OCI-LY7 (cell line): ENCODE measurements around the gene RNF125. TPM values are rescaled to one million over a fixed set of nuclear protein-coding genes. Genes with fewer than 3 reads are reported as not detected.

Experiments used
- BruUV-seq: library from RNA; stranded (reverse); fragments of 400-500 nt; replicated peaks from 2 replicates; lab custom pipeline; 2021; lab: Mats Ljungman, UMichigan
- CTCF ChIA-PET: fragments of 300-600 bp; sonication (Branson Sonifier 250); formaldehyde crosslinking; loops from one replicate; lab custom pipeline; 2022; ENCODE audit warnings: antibody characterized with exemption; ENCODE audit not compliant: unreplicated experiment; lab: Charles Lee
- POLR2A ChIA-PET: fragments of 300-600 bp; sonication (Branson Sonifier 250); formaldehyde crosslinking; loops from one replicate; lab custom pipeline; 2022; ENCODE audit warnings: antibody characterized with exemption; lab: Charles Lee
- DNase-seq: peaks from one replicate; pipeline ENCODE4 v3.0.0-alpha.2; 2015; ENCODE audit warnings: low spot score
- H2AFZ ChIP-seq: fragments of 200-600 bp; sonication (generic), shearing (Covaris generic); 2 replicates; pipeline ENCODE4 v1.6.1; 2014; ENCODE audit warnings: mild to moderate bottlenecking, antibody characterized with exemption, low read length, moderate library complexity
- H3K27ac ChIP-seq: fragments of 200-600 bp; sonication (generic); 2 replicates; pipeline ENCODE4 v1.5.1; 2014; ENCODE audit warnings: mixed run types, low read depth, mild to moderate bottlenecking, moderate library complexity, low read length, inconsistent platforms; ENCODE audit not compliant: poor library complexity, severe bottlenecking
- H3K36me3 ChIP-seq: fragments of 200-600 bp; sonication (generic); 2 replicates; pipeline ENCODE4 v1.6.1; 2014; ENCODE audit warnings: mild to moderate bottlenecking, antibody characterized with exemption, low read length, moderate library complexity, mixed read lengths; ENCODE audit not compliant: insufficient read depth
- H3K4me1 ChIP-seq: fragments of 200-600 bp; sonication (generic); 2 replicates; pipeline ENCODE4 v1.5.1; 2014; ENCODE audit warnings: mild to moderate bottlenecking, low read length; ENCODE audit not compliant: insufficient read depth, poor library complexity, severe bottlenecking
- H3K4me2 ChIP-seq: fragments of 200-600 bp; sonication (generic); 2 replicates; pipeline ENCODE4 v1.6.1; 2014; ENCODE audit warnings: mild to moderate bottlenecking, low read length
- H3K4me3 ChIP-seq: fragments of 200-600 bp; sonication (generic); 2 replicates; pipeline ENCODE4 v1.5.1; 2014; ENCODE audit warnings: mild to moderate bottlenecking, low read depth, low read length; ENCODE audit not compliant: poor library complexity, severe bottlenecking
- H3K79me2 ChIP-seq: fragments of 200-600 bp; sonication (generic); 2 replicates; pipeline ENCODE4 v1.6.1; 2016; ENCODE audit warnings: low read depth, mild to moderate bottlenecking, low read length, moderate library complexity, mixed read lengths; ENCODE audit not compliant: insufficient read depth
- H3K9me2 ChIP-seq: fragments of 200-600 bp; sonication (generic); 2 replicates; pipeline ENCODE4 v1.6.1; 2016; ENCODE audit warnings: mild to moderate bottlenecking, low read length, mixed read lengths; ENCODE audit not compliant: insufficient read depth
- H3K9me3 ChIP-seq: fragments of 200-600 bp; sonication (generic); 2 replicates; pipeline ENCODE4 v1.6.1; 2014; ENCODE audit warnings: mild to moderate bottlenecking, mixed run types, low read length, mixed read lengths
- H4K20me1 ChIP-seq: fragments of 200-600 bp; sonication (generic); 2 replicates; pipeline ENCODE4 v1.6.1; 2014; ENCODE audit warnings: mild to moderate bottlenecking, antibody characterized with exemption, low read length, moderate library complexity, mixed read lengths; ENCODE audit not compliant: insufficient read depth
- EZH2phosphoT487 ChIP-seq: fragments of 200-600 bp; sonication (generic); IDR thresholded peaks from 2 replicates; pipeline ENCODE4 v1.6.1; 2018; ENCODE audit warnings: low read depth, borderline replicate concordance, mild to moderate bottlenecking, mixed run types, antibody characterized with exemption, low read length, moderate library complexity, mixed read lengths
- intact Hi-C: fragments of 100-400 bp; cut with micrococcal nuclease; formaldehyde crosslinking; loops from one replicate; pipeline ENCODE4 v1.10.0; 2022; ENCODE audit not compliant: unreplicated experiment
- total RNA-seq, 2 experiments: library from RNA; depleted of rRNA in 1 of 2; stranded (reverse); fragments of >200 nt in 1 of 2; shearing (Covaris generic) in 1 of 2; gene quantifications; 2 replicates each; pipeline ENCODE4 v1.2.3, GENCODE V29; 2014 to 2022
- TF ChIP-seq, protein P1 (sequence below): fragments of 200-600 bp; sonication (generic); conservative IDR thresholded peaks from 2 replicates; pipeline ENCODE4 v1.5.1; 2014; ENCODE audit warnings: mild to moderate bottlenecking, antibody characterized with exemption, low read length, moderate library complexity, mixed read lengths

Gene RNF125
- total RNA-seq, 2 experiments from 2014 or later: 1.2 to 3.2 TPM

DNA sequence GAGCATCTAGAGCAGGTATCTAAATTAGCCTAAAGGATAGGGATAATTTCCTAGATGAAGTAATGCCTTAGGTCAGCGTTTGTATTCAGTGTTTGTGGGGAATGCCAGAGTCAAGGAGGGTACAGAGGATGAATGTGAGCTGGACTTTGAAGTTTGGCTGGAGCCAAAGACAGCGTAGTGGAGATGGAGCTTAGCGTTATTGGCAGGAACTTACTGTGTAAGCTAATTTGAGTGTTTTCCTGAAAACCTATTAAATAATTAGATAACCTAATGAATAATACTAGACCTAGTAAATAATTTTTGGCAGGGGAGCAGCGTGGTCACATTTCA, 77.2 kb downstream of the RNF125 start:
- POLR2A ChIA-PET: no interaction called here
- Histone ChIP-seq H4K20me1 (peaks cover 9% of the 10 kb centered on the region; the same call in 1 of the 2 replicates), H3K27ac (no peak overlapping the region), H3K9me2 (no peaks in the 10 kb centered on the region), H3K79me2 (peaks cover 78% of the 10 kb centered on the region), H3K9me3 (no peaks in the 10 kb centered on the region), H3K4me2 (peak overlapping the region; percentile 78; the same call in 1 of the 2 replicates), H2AFZ (no peak overlapping the region), H3K4me1 (peaks cover 25% of the 10 kb centered on the region), H3K4me3 (no peak overlapping the region), H3K36me3 (peaks cover 44% of the 10 kb centered on the region)
- CTCF ChIA-PET: no interaction called here
- TF ChIP-seq, protein P1, sequence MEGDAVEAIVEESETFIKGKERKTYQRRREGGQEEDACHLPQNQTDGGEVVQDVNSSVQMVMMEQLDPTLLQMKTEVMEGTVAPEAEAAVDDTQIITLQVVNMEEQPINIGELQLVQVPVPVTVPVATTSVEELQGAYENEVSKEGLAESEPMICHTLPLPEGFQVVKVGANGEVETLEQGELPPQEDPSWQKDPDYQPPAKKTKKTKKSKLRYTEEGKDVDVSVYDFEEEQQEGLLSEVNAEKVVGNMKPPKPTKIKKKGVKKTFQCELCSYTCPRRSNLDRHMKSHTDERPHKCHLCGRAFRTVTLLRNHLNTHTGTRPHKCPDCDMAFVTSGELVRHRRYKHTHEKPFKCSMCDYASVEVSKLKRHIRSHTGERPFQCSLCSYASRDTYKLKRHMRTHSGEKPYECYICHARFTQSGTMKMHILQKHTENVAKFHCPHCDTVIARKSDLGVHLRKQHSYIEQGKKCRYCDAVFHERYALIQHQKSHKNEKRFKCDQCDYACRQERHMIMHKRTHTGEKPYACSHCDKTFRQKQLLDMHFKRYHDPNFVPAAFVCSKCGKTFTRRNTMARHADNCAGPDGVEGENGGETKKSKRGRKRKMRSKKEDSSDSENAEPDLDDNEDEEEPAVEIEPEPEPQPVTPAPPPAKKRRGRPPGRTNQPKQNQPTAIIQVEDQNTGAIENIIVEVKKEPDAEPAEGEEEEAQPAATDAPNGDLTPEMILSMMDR: no peak
- no peak for TF ChIP-seq EZH2phosphoT487
- DNase-seq: no peak
- intact Hi-C loops: no loop called here
- no TSS peak for BruUV-seq

- H2AFZ ChIP-seq: no peak overlapping the region
- peaks cover 22% of the 10 kb centered on the region for H3K4me1 ChIP-seq
- peaks cover 89% of the 10 kb centered on the region for H3K79me2 ChIP-seq
- no peak for DNase-seq
- H4K20me1 ChIP-seq: peaks cover 9% of the 10 kb centered on the region; the same call in 1 of the 2 replicates
- H3K9me3 ChIP-seq: no peaks in the 10 kb centered on the region
- no peak overlapping the region for H3K27ac ChIP-seq
- no TSS peak for BruUV-seq
- ChIA-PET POLR2A (interaction anchor here (0.6 kb wide), 2 partner anchors 24 to 70 kb away, joined by 3 to 9 read pairs; no protein-coding TSS in a partner anchor), CTCF (no interaction called here)
- no peaks in the 10 kb centered on the region for H3K9me2 ChIP-seq
- peak overlapping the region; percentile 29; the same call in 1 of the 2 replicates for H3K4me2 ChIP-seq
- H3K4me3 ChIP-seq: no peak overlapping the region
- TF ChIP-seq, protein P1: no peak
- no peak for TF ChIP-seq EZH2phosphoT487
- H3K36me3 ChIP-seq: peaks cover 55% of the 10 kb centered on the region
- intact Hi-C loops: no loop called here
Observed at GRCh38 chr18:32096946-32097345, 78.3 kb downstream of the RNF125 start.

DNA sequence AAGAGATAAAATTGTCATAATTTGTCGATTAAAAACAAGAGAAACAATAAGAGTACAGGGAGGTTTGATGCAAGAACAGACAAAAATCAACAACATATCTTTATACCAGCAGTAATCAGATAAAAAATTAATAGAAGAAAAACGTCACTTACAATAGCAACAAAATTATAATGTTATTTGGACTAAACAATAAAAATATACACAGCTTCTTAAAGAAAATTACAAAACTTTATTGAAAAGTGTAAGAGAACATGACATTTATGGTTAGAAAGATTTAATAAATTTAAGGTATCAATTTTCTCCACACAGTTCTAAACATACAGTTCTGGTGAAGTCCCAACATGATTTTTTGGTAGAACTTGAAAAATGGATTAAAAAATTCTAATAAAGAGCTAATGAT, 85.9 kb downstream of the RNF125 start:
- Histone ChIP-seq H3K36me3 (peaks cover 47% of the 10 kb centered on the region), H2AFZ (no peak overlapping the region), H3K79me2 (peaks cover 87% of the 10 kb centered on the region), H3K4me2 (no peak overlapping the region), H3K9me3 (no peaks in the 10 kb centered on the region), H3K4me1 (no peaks in the 10 kb centered on the region), H3K9me2 (no peaks in the 10 kb centered on the region), H4K20me1 (no peaks in the 10 kb centered on the region), H3K27ac (no peak overlapping the region), H3K4me3 (no peak overlapping the region)
- DNase-seq: no peak
- intact Hi-C loops: no loop called here
- TF ChIP-seq, protein P1: no peak
- TF ChIP-seq EZH2phosphoT487: no peak
- ChIA-PET CTCF (no interaction called here), POLR2A (interaction anchor here (1.3 kb wide), 1 partner anchor 20 kb away, joined by 4 read pairs; no protein-coding TSS in a partner anchor)
- BruUV-seq: no TSS peak
